ENCODE data around the gene AXDND1. TPM values are rescaled to one million over a fixed set of nuclear protein-coding genes. Genes with fewer than 3 reads are reported as not detected.

AXDND1 gene
- total RNA-seq, 1 experiment from 2014 or later, result 0.48 TPM

DNA sequence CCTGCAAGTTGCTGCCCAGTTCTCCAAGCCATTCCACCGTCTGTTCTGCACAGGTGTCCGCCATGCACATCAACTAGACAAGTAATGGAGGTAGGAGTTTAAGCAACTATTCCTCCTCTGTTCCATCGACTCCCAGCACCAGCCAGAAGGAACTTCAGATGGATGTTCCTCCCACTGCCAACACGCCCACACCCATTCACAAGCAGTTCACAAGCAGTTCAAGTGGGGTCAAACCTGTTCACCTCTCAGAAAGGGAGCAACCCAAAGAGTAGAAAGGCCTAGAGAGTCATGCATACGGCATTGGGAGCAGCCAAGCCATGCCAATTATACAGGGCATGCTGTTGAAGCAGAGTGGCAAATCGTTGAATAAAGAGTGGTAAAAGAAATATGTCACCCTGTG is 221.6 kb downstream of the AXDND1 start:
- no peaks in the 10 kb centered on the region for H3K9me3 ChIP-seq (ENCODE audit: control insufficient read depth, low read depth, low read length)
- Mint-ChIP-seq H3K27me3 (ENCODE audit: low read depth) (peaks cover 47% of the 10 kb centered on the region), H3K27ac (no peak overlapping the region)

More for the DNA sequence above, 221.6 kb downstream of the AXDND1 start:
- Histone ChIP-seq H2AK5ac (ENCODE audit: insufficient read length, low read length) (no peak overlapping the region), H3K27me3 (ENCODE audit: insufficient read depth, low read length) (peaks cover 9% of the 10 kb centered on the region; the same call in 1 of the 2 replicates), H4K5ac (ENCODE audit: insufficient read length, low read depth, low read length) (no peak overlapping the region), H2BK12ac (ENCODE audit: insufficient read length, low read depth, low read length) (no peak overlapping the region), H2BK5ac (ENCODE audit: insufficient read length, low read length) (no peak overlapping the region), H3K18ac (ENCODE audit: insufficient read length, low read depth, low read length) (no peak overlapping the region), H3K27ac (ENCODE audit: insufficient read length, low read depth, low read length) (no peak overlapping the region), H2BK15ac (ENCODE audit: low read depth, low read length) (no peak overlapping the region), H4K91ac (ENCODE audit: insufficient read length, low read depth, low read length) (no peak overlapping the region), H4K8ac (replicated peaks; ENCODE audit: insufficient read length, low read depth, low read length) (no peak overlapping the region), H3T11ph (ENCODE audit: low read length) (no peak overlapping the region), H3K23me2 (ENCODE audit: insufficient read length, low read depth, low read length, poor library complexity, severe bottlenecking) (no peaks in the 10 kb centered on the region), H3K79me2 (ENCODE audit: insufficient read depth, low read length) (no peaks in the 10 kb centered on the region), H3K56ac (ENCODE audit: insufficient read length, low read depth, low read length) (no peak overlapping the region), H2AFZ (ENCODE audit: low read length) (no peak overlapping the region), H4K20me1 (ENCODE audit: control insufficient read depth, insufficient read depth, insufficient read length) (no peaks in the 10 kb centered on the region), H2BK20ac (ENCODE audit: low read depth, low read length, poor library complexity, severe bottlenecking) (no peak overlapping the region), H3K23ac (ENCODE audit: insufficient read length, low read depth, low read length) (no peak overlapping the region), H3K4me1 (ENCODE audit: insufficient read depth, low read length) (0 out of 2 replicates have a peak, but pooled peaks cover 5% of the 10 kb centered on the region), H3K9ac (ENCODE audit: extremely low read depth, insufficient read length, low read length) (no peak overlapping the region), H2BK120ac (ENCODE audit: low read depth, low read length, poor library complexity, severe bottlenecking) (no peak overlapping the region), H3K14ac (ENCODE audit: insufficient read depth, low read length) (no peak overlapping the region), H3K4ac (ENCODE audit: low read depth, low read length) (no peak overlapping the region), H3K79me1 (ENCODE audit: insufficient read depth, low read depth, low read length, poor library complexity, severe bottlenecking) (no peaks in the 10 kb centered on the region), H3K4me2 (ENCODE audit: insufficient read depth, insufficient read length, low read length) (no peak overlapping the region)
- TF ChIP-seq, protein P1, sequence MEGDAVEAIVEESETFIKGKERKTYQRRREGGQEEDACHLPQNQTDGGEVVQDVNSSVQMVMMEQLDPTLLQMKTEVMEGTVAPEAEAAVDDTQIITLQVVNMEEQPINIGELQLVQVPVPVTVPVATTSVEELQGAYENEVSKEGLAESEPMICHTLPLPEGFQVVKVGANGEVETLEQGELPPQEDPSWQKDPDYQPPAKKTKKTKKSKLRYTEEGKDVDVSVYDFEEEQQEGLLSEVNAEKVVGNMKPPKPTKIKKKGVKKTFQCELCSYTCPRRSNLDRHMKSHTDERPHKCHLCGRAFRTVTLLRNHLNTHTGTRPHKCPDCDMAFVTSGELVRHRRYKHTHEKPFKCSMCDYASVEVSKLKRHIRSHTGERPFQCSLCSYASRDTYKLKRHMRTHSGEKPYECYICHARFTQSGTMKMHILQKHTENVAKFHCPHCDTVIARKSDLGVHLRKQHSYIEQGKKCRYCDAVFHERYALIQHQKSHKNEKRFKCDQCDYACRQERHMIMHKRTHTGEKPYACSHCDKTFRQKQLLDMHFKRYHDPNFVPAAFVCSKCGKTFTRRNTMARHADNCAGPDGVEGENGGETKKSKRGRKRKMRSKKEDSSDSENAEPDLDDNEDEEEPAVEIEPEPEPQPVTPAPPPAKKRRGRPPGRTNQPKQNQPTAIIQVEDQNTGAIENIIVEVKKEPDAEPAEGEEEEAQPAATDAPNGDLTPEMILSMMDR (conservative IDR thresholded peaks at IDR 0.05), result no peak
- peaks cover 21 to 24% of the 10 kb centered on the region in 2 experiments for H3K4me1 Mint-ChIP-seq
- DNase-seq, result no peak
- H3K4me3 Mint-ChIP-seq, result no peak overlapping the region; a peak in 1 of 5 replicates
- no CpG with 5 or more reads among the region's 6 CpGs for WGBS (ENCODE audit: extremely low coverage, insufficient read length, low lambda C conversion rate)
- peaks cover 3 to 7% of the 10 kb centered on the region in 2 experiments; a peak in 4 of 5 replicates for H3K9me3 Mint-ChIP-seq
- H3K36me3 Mint-ChIP-seq (ENCODE audit: insufficient read depth in 1 of 3, low read depth in 3 of 3), result peaks cover 0 to 1% (median 0%) of the 10 kb centered on the region in 3 experiments; a peak in 2 of 7 replicates
